Testis (tissue), 2 donors: ENCODE results near the gene WASF2.

Experiments used
- CTCF ChIP-seq, 3 experiments: fragments of 450-650 bp in 2 of 3; fragments of 200-600 bp in 1 of 3; sonication (generic) in 1 of 3; IDR thresholded peaks; one replicate each; pipeline ENCODE4 v1.5.1; 2016 to 2019; ENCODE audit warnings: antibody characterized with exemption in 3 of 3, mild to moderate bottlenecking in 2 of 3, moderate library complexity in 1 of 3
- POLR2A ChIP-seq: fragments of 450-650 bp; IDR thresholded peaks from one replicate; pipeline ENCODE4 v1.6.1; 2017; ENCODE audit warnings: antibody characterized with exemption, mild to moderate bottlenecking, moderate library complexity

GRCh38 chr1:27412502-27412901, 77.5 kb downstream of the WASF2 start:
- TF ChIP-seq POLR2A (no peak), CTCF (IDR thresholded peaks at IDR 0.05) (no peak)
